ENCODE measurements around the gene ERCC6L2. TPM values are rescaled to one million over a fixed set of nuclear protein-coding genes. Genes with fewer than 3 reads are reported as not detected.

ERCC6L2 gene
- total and polyA plus RNA-seq, 2 of the 4 experiments (the other 2 are of a cell fraction) = 13.0 to 67.6 TPM

GRCh38 chr9:95887926-95888497 lies 12.5 kb downstream of the ERCC6L2 start:
- Histone ChIP-seq H2BK120ac (ENCODE audit: low read depth, low read length) (no peak overlapping the region), H3K4ac (ENCODE audit: low read depth, low read length) (no peak overlapping the region), H3K14ac (replicated peaks; ENCODE audit: low read depth, low read length) (no peak overlapping the region), H3K56ac (ENCODE audit: extremely low read depth, insufficient read depth, low read length) (no peak overlapping the region), H2AFZ (replicated peaks; ENCODE audit: low read length, poor library complexity) (no peak overlapping the region), H2BK20ac (ENCODE audit: low read depth, low read length) (no peak overlapping the region), H2AK5ac (ENCODE audit: low read depth, low read length) (no peak overlapping the region), H4K8ac (ENCODE audit: low read depth in 2 of 2, low read length in 2 of 2) (no peak overlapping the region), H3K18ac (ENCODE audit: low read depth, low read length) (no peak overlapping the region), H3K79me1 (ENCODE audit: low read depth in 1 of 2, low read length in 2 of 2) (peaks cover 27 to 35% of the 10 kb centered on the region in 2 experiments), H2BK15ac (ENCODE audit: low read depth, low read length) (no peak overlapping the region), H3K4me3 (ENCODE audit: insufficient read depth, low read depth, low read length) (no peak overlapping the region), H3K9ac (ENCODE audit: low read depth, low read length) (no peak overlapping the region), H3K36me3 (ENCODE audit: control insufficient read depth, insufficient read depth, low read length) (peaks cover 16% of the 10 kb centered on the region), H4K5ac (ENCODE audit: low read depth, low read length) (no peak overlapping the region), H3K27me3 (ENCODE audit: control insufficient read depth, insufficient read depth, low read length) (no peaks in the 10 kb centered on the region), H3K27ac (ENCODE audit: insufficient read depth, low read length) (no peak overlapping the region), H3K4me2 (ENCODE audit: low read depth, low read length) (no peak overlapping the region), H3K23ac (ENCODE audit: low read depth, low read length) (no peak overlapping the region), H3K9me3 (ENCODE audit: control insufficient read depth, insufficient read depth, low read length) (no peaks in the 10 kb centered on the region), H3K4me1 (ENCODE audit: control insufficient read depth, insufficient read depth, low read length) (no peaks in the 10 kb centered on the region), H2AK9ac (replicated peaks; ENCODE audit: low read depth, low read length, poor library complexity) (no peak overlapping the region), H3K9me1 (ENCODE audit: insufficient read depth, low read length) (peaks cover 6% of the 10 kb centered on the region; the same call in 1 of the 2 replicates), H4K20me1 (ENCODE audit: insufficient read depth, low read length) (peaks cover 10% of the 10 kb centered on the region), H4K91ac (ENCODE audit: insufficient read depth, low read depth, low read length) (no peak overlapping the region), H2BK5ac (ENCODE audit: low read depth, low read length, poor library complexity, severe bottlenecking) (no peak overlapping the region)
- BruUV-seq (replicated peaks) = no TSS peak
- DNase-seq (no peak), ATAC-seq (ENCODE audit: low read depth) (no peak)
- in situ Hi-C loops (cut with MboI; ENCODE audit: low sequenced_read_pairs) (no loop called here), intact Hi-C loops (cut with micrococcal nuclease) (no loop called here), dilution Hi-C loops (cut with HindIII; ENCODE audit: low sequenced_read_pairs, unreplicated experiment) (no loop called here)
- TF ChIP-seq USF2 (IDR thresholded peaks at IDR 0.05; ENCODE audit: low read depth, low read length) (no peak), RAD21 (IDR thresholded peaks at IDR 0.05; ENCODE audit: low read length) (no peak), MXI1 (IDR thresholded peaks at IDR 0.05; ENCODE audit: borderline replicate concordance, low read depth, low read length) (no peak), RFX5 (IDR thresholded peaks at IDR 0.05; ENCODE audit: low read depth, low read length) (no peak), CHD1 (IDR thresholded peaks at IDR 0.05; ENCODE audit: low read depth, low read length) (no peak), RCOR1 (IDR thresholded peaks at IDR 0.05; ENCODE audit: insufficient replicate concordance, low read length) (no peak), MAZ (IDR thresholded peaks at IDR 0.05; ENCODE audit: borderline replicate concordance, low read depth, low read length) (no peak), SMC3 (IDR thresholded peaks at IDR 0.05; ENCODE audit: low read depth, low read length) (no peak), BHLHE40 (IDR thresholded peaks at IDR 0.05; ENCODE audit: low read depth, low read length) (no peak), CEBPB (IDR thresholded peaks at IDR 0.05; ENCODE audit: low read depth, low read length) (no peak), POLR2A (IDR thresholded peaks at IDR 0.05; ENCODE audit: low read depth, low read length) (no peak), FOS (IDR thresholded peaks at IDR 0.05; ENCODE audit: low read depth, low read length) (no peak), NFE2L2 (IDR thresholded peaks at IDR 0.05; ENCODE audit: low read depth, low read length) (no peak), MAFK (IDR thresholded peaks at IDR 0.05; ENCODE audit: low read depth, low read length) (no peak)
- TF ChIP-seq, protein P1, sequence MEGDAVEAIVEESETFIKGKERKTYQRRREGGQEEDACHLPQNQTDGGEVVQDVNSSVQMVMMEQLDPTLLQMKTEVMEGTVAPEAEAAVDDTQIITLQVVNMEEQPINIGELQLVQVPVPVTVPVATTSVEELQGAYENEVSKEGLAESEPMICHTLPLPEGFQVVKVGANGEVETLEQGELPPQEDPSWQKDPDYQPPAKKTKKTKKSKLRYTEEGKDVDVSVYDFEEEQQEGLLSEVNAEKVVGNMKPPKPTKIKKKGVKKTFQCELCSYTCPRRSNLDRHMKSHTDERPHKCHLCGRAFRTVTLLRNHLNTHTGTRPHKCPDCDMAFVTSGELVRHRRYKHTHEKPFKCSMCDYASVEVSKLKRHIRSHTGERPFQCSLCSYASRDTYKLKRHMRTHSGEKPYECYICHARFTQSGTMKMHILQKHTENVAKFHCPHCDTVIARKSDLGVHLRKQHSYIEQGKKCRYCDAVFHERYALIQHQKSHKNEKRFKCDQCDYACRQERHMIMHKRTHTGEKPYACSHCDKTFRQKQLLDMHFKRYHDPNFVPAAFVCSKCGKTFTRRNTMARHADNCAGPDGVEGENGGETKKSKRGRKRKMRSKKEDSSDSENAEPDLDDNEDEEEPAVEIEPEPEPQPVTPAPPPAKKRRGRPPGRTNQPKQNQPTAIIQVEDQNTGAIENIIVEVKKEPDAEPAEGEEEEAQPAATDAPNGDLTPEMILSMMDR (conservative IDR thresholded peaks at IDR 0.05; ENCODE audit: low read depth, low read length) = no peak
- TF ChIP-seq, protein P2, sequence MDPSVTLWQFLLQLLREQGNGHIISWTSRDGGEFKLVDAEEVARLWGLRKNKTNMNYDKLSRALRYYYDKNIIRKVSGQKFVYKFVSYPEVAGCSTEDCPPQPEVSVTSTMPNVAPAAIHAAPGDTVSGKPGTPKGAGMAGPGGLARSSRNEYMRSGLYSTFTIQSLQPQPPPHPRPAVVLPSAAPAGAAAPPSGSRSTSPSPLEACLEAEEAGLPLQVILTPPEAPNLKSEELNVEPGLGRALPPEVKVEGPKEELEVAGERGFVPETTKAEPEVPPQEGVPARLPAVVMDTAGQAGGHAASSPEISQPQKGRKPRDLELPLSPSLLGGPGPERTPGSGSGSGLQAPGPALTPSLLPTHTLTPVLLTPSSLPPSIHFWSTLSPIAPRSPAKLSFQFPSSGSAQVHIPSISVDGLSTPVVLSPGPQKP (IDR thresholded peaks at IDR 0.05; ENCODE audit: borderline replicate concordance, low read depth, low read length) = no peak
- CTCF ChIA-PET = no interaction called here
- WGBS, 2 experiments (ENCODE audit: extremely low coverage in 2 of 2, insufficient read length in 1 of 2) = no CpG with 5 or more reads among the region's 1 CpG
- POLR2A ChIA-PET (ENCODE audit: unreplicated experiment) = interaction anchor here (0.6 kb wide), 1 partner anchor 687 kb away, joined by 3 read pairs; no protein-coding TSS in a partner anchor
